Measurements from ENCODE around the gene WNK1.
"Not testable (repeated sequence)": the region's sequence is repeated elsewhere in the genome, so short reads cannot be mapped to it uniquely, and the experiment has no call there.

WNK1 gene

DNA sequence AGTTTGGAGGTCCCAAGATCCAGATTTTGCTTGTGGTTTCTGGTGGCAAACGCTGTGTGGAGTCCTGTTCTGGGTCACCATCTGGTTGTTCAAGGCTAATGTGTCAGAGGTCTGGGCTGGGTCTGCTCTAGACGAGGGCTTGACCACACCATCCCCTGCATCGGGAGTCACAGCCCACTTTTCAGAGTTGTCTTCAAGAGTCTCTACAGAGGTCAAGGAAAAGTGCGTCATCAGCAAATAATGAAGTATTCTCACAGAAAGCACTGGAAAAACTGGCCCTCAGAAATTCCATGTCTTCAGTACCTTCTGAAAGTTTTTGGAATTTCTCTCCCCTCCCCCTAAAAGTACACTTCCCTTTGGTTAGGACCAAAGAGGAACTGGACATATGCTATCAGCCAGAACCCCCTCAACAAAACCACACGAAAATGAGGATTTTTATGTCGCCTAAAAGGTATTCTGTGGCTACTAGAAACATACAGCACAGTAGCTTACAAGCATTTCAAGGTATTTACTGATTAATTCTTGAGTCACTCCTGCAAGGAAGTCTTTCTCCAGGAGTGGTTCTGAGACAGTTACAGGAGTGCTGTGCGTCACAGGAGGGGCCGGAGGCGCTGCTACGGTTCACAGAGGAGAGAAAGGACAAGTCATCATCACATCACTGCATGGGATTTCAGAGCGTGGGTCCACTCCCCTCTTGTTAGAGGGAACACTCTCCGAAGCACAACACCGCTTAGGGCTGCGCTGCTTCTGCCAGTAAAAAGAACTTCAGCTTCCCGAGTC is 161.7 kb downstream of the WNK1 start:
- no peak for DNase-seq

DNA sequence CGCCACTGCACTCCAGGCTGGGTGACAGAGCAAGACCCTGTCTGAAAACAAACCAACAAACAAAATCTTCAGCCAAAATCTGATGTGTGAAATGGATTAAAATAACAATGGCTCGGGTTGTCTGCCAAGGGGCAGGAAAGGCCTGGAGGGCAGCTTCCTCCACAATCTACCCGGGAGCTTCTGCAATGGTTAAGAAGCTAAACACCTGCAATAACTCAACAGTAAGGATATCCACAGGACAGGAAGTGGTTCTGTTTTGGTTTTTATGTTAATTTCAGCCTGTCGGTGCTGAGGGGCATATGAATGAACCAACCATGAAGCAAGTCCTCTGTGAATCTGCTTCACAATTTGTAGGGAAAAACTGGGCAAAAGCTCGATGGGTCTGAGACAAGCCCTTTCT is 162.7 kb downstream of the WNK1 start:
- DNase-seq: no peak

DNA sequence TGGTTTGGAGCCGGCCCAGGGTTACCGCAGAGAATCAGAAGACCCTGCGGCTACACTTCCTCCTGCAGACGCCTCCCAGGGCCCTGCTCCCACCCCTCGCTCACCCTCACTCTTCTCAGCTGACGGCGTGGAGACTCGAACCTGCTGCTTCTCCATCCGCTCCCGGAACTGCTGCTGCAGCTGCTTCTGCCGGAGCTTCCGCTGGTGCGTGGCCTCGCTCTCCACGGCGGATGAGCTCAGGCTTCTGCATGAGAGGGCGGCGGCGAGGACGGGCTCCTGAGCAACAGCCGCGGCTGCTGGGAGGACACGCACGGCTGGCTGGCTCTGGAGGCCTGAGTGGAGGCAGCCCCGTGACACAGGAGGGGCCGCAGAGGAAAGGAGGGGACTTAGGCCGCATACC is 163.9 kb downstream of the WNK1 start:
- no peak for DNase-seq

DNA sequence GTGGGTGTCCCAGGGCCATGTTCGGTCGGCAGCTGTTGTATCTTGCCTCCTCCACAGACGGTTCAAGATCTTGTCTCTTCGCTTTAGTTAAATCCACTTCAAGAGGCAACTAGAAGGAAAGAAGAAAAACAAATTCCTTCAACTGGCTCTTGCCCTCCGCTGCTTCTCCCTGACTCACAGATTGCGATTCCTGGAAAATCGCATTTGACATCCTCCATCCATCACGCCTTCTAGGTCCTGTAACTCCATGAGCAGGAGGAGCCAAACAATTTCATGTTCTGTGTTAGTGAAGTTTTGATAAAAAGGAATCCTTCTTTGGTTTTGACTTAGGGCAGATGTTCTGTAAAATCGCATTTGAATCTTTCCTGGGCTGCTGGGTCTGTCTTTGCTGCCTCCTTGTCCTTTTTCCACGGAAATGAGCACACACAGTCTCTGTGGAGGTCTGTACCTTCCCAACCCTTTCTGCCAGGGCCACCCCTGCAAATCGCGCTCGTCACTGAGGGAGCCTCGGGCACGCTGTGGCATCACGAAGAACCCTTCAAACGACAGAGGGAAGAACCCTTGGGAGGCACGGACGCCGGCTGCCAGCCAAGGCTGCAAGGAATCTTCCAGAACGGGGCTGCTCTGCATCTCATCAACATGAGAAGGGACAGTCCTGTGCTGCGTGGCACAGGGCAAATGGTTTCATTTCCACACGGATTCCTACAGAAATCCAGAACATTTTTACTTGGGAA is 164.5 kb downstream of the WNK1 start:
- no peak for DNase-seq

DNA sequence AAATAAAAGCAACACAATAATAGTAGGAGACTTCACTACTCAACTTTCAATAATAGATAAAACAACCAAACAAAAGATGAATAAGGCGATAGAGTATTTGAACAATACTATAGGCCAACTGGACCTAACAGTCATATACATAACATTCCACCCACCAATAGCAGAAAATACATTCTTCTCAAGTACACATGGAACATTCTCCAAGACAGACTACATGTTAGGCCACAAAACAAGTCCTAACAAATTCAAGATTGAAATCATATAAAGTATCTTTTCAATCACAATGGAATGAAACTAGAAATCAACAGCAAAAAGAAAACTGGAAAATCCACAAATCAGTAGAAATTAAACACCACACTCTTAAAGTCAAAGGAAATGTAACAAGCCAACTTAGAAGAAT is 168.3 kb downstream of the WNK1 start:
- no peak for DNase-seq

DNA sequence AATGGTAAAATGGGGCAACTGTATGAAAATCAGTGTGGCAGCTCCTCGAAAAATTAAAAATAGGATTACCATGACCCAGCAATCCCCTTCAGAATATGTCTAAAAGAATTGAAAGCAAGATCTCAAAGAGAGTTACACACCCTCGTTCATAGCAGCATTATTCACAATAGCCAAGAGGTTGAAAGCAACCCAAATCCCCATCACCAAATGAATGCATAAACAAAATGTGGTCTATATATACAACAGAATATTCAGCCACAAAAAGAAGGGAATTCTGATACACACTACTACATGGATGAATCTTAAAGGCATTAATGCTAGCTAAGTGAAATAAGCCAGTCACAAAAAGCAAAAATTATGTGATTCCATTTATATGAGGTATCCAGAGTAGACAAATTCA is 169.9 kb downstream of the WNK1 start:
- no peak for DNase-seq

DNA sequence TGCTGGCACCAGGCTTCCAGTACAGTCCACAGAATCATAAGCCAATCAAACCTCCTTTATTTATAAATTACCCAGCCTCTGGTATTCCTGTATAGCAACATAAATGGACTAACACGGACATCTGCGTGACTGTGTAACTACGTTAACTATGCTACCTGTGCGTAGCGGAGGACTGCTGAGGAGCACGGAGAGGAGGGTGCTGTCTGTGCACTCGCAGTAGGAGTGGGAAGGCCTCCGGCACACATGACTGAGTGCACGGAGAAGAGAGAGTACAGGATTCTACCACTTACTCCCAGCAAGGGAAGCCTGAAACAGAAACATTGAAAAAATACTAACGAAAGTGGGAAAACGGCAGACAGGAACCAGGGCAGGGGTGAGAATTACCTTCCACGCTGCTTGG is 174.3 kb downstream of the WNK1 start:
- DNase-seq: no peak

DNA sequence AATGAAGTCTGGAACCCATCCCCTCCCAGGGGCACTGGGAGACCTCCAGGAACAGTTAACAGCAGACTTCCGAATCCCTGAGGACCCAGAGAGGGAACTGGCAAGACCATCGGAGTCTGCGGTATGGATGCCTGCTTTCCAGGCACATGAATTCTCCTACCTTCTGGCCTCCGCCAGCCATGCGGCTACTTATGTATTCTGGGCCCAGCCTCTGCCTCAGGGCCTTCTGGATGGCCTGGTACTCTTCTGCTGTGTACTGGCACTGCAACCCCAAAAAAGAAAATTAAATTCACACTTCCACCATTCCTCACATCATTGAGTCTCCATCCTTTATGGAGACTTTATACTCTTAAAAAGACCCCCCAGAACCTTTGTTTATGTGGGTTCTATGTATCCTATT is 178.7 kb downstream of the WNK1 start:
- no peak for DNase-seq

DNA sequence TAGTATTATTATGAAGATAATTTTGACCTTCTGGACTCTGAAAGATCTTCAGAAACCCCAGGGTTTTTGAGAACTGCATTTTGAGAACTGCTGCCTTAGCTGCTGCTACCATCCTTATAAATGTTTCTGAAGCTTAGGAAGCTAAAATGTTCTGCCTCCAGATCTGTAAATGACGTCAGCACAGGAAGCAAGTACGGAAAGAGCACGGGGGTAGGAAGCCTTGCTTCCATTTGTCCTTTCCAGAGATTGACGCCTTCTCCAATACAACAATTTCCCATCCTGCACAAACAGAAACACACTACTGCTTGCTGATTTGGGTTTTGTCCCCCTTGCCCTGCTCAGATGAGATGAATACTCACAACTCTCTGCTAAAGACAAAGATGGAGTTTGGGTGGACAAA is 179.2 kb downstream of the WNK1 start:
- no peak for DNase-seq

DNA sequence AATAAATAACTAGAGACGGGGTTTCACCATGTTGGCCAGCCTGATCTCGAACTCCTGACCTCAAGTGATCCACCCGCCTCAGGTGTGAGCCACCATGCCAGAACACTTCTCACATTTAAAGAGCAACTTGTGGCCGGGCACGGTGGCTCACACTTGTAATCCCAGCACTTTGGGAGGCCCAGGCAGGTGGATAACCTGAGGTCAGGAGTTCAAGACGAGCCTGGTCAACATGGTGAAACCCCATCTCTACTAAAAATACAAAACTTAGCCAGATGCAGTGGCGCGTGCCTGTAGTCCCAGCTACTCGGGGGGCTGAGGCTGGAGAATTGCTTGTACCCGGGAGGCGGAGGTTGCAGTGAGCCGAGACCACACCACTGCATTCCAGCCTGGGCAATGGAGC is 183.5 kb downstream of the WNK1 start:
- not testable (repeated sequence) for DNase-seq

DNA sequence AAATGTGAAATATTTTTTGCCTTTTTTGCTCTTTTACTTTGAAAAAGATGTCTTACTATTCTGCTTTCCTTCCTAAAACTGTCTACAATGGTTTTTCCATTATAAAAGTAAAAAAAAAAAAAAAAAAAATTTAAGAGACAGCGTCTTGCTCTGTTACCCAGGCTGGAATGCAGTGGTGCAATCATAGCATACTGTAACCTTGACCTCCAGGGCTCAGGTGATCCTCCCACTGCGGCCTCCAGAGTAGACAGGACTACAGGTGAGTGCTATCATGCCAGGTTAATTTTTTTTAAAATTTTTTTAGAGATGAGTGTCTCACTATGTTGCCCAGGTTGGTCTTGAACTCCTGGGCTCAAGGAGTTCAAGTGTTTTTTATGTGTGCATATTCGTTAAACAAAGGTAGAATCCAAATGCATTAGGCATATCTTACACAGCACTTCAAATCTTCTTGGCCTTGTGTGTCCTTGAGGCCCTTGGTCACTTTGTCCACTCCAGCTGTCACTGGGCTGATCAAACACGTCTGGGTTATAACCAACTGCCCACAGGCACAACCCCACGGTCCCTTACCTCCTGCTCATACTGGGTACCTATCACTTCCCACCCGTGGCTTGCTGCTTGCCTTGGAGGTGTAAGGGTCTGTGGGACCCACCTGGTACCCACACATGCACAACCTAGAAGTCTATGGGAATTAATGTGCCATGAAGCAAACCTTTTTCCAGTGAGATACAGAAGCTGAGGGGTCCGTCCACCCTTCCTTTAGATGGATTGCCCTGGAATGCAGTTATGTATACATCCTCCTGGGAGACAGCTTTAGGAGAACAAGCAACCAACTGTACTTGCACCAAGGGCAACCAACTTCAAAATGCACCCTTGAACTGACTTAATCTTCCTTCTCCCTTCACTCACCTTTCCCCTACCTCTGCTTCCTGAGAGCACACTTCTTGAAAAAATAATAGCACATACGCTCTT is 184.3 kb downstream of the WNK1 start:
- DNase-seq: no peak

DNA sequence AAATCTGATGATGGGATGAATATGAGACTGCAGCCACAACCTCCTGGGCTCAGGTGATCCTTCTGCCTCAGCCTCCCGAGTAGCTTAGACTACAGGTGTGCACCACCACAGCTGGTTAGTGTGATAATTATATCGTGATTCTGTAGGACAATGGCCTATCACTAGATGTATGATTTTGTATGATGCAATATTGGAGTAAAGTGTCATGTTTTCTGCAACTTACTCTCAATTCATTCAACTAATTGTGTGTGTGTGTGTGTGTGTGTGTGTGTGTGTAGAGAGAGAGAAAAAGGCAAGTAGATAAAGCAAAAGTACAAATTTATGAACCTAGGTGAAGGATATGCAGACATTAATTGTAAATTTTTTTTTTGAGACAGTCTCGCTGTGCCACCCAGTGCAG is 186.4 kb downstream of the WNK1 start:
- no peak for DNase-seq

DNA sequence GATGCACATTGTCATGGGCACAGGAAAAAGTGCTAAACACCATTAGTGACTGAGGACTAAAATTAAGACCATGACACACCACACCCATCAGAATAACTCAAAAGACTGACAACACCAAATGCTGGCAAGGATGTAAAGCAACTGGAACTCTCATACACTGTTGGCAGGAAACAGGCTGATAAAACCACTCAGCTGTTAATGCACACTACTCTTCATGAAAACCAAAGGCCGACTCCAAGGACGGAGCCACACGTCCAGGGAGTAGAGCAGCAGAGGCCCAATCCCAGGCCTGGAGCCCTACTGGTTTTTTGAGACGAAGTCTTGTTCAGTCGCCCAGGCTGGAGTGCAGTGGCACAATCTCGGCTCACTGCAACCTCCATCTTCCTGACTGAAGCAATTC is 190.7 kb downstream of the WNK1 start:
- DNase-seq: no peak

DNA sequence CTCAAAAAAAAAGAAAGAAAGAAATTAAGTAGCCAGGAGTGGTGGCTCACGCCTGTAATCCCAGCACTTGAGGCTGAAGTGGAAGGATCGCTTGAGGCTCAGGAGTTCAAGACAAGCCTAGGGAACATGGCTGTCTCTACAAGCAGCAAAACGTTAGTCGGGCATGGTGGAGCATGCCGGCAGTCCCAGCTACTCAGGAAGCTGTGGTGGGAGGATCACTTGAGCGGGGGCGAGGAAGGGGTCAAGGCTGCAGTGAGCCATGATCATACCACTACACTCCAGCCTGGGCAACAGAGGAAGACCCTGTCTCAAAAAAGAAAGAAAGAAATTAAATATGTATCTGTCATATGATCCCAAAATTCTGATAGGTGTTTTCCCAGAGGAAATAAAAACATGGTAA is 191.8 kb downstream of the WNK1 start:
- no peak for DNase-seq

DNA sequence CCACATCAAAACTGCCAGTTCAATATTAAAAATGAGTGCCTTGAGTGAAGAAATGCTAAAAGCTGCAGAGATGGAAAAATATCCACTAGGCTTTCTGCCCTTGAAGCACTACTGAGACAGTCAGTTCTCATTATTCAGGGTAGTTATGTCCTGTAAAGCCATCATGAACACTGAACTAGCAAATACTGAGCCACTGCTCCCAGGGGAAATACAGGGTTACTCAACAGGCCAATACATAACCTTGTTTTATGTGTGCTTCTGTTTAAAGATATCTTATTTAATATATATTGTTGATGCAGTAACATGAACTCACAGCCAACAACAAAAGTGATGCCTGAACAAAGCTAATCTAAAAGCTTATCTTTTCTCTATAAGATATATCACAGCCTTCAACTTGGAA is 193.8 kb downstream of the WNK1 start:
- no peak for DNase-seq

DNA sequence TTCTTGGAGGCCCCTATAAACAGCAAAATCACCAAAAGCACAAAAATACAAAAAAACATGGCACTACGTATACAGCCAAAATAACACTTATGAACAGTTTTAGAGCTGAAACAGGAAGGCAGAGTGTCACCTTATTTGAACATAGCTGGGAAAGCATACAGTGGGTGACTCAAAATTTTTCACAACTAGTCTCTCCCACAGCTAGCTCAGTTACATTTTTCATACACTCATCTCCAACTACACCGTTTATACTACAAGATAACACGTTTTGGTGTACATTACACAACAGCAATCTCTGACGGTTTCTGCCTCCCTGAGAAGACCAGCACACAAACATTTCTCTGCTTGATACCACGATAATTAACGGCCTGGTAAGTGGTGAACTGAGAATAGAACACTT is 194.3 kb downstream of the WNK1 start:
- DNase-seq: no peak

DNA sequence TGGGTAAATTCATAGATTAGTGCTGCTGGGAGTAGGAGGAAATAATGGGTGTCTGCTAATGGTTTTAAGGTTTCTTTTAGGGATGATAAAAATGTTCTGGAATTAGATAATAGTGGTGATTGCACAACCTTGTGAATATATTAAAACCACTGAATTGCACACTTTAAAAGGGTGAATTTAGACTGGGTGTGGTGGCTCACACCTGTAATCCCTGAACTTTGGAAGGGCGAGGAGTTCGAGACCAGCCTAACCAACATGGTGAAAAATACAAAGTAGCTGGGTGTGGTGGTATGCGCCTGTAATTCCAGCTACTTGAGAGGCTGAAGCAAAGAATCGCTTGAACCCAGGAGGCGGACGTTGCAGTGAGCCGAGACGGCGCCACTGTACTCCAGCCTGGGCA is 195.9 kb downstream of the WNK1 start:
- DNase-seq: no peak

DNA sequence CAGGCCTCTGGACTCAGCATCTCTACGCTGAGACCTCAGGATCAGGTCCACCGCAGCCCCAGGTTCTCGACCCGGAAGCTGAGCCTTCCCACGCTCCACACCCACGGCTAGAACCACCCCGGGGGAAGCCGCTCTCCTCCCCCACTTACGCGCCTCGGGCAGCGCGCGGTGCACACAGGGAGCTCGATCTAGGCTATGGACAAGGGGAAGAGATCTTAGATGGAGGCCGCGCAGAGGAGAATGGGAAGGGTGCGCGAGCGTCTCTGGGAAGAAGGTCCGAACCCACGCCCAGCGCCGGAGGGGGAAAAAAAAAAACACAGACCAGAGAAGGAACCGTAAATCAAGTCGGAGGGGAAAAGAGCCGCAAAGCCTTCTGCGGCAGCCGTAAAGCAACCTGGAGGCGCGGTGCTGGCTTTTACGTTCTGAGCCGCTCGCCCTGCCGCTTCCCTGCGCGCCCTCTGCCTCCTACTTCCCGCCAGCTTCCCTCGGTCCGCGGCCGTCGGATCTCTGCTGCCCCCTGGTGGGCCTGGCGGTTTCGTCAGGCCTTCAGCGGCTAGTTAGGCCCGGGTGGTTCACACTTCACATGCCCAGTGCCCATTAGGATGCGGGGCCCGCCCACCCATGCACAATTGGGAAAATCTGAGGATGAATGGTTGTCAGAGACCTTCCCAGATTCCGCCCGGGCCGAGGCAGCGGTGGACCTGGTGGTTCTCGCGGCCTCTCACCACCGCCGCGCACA is 197.2 kb downstream of the WNK1 start, which contains the start of gene RAD52:
Gene RAD52, minus strand, starts transcription at position 242 of the 739 bp plus-strand sequence. CDS start 16,636 bp downstream, outside the sequence.
- peak; percentile 91 for DNase-seq

DNA sequence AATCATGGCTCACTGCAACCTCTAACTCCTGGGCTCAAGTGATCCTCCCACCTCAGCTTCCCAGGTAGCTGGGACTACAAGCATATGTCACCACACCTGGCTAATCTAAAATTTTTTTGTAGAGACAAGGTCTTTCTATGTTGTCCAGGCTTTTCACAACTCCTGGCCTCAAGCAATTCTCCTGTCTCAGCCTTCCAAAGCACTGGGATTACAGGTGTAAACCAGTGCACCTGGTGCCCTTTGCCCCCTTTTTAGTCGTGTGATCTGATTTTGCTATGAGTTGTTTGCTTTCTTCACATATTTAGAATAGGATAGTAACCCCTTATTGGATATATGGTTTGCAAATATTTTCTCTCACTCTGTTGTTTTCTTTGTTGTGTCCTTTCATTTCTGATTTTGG is 198.8 kb downstream of the WNK1 start:
- no peak for DNase-seq

DNA sequence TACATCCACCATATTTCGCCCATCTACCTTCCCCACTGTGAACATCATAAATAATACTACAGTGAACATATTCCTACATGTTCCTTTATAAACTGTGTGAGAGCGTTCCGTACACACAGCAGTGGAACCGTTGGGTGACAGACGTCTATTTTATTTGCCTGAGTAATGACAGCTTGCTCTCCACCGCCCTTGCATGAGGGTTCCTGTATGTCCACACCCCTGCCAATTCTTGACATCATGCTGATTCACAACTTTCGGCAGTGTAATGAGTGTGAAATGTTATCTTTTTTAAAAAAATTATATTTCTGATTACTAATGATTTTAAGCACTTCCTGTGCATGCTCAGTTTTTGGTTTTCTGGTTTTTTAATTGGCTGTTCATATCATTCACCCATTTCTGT is 201.4 kb downstream of the WNK1 start:
- no peak for DNase-seq

DNA sequence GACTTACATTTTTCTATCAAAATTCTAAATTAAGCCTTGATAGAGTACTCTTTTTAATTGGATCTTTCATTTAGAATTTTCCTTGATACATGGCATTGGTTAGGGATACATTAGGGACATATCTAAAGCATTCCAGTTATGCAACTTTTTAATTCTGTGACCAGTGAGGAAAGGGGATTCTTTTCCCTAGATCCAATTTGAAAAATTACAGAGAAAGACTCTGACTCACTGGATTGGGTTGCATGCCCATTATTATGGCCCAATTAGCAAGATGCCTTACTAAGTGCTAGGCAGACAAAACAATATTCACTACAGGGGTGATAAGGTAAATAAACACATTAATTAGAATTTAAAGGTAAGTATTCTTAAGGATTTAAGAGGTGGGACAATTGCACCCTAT is 202.4 kb downstream of the WNK1 start:
- DNase-seq: no peak

DNA sequence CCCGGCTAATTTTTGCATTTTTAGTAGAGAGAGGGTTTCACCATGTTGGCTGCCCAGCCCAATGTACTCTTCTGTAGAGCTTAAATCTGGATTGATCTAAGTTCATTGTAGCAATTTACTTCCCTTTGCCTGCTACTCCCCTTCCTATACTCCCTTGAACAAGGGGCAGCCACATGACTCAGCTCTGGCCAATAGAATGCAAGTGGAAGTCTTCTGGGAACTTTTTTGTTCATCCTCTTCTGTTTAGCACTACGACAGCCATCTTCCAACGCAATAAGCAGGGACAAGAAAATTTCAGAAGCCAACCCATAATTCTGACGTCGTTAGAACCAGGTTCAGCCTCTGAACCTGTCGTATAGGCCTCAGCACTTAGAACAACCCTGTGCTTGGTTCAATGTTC is 203.6 kb downstream of the WNK1 start:
- DNase-seq: no peak
